ENCODE data around the gene SERPINI1. TPM values are rescaled to one million over a fixed set of nuclear protein-coding genes. Genes with fewer than 3 reads are reported as not detected.

Gene SERPINI1
- total RNA-seq, 6 experiments from 2014 or later, result 2.2 to 6.2 (median 2.6) TPM

GRCh38 chr3:167863811-167864551, 128.5 kb downstream of the SERPINI1 start:
- no peak for DNase-seq
- Mint-ChIP-seq H3K27ac (no peak overlapping the region), H3K27me3 (ENCODE audit: insufficient read depth) (no peaks in the 10 kb centered on the region), H3K4me3 (no peak overlapping the region), H3K9me3 (peaks cover 3% of the 10 kb centered on the region; the same call in 1 of the 2 replicates), H3K36me3 (ENCODE audit: low read depth) (no peaks in the 10 kb centered on the region), H3K4me1 (ENCODE audit: low read depth) (no peaks in the 10 kb centered on the region)
- TF ChIP-seq CTCF (IDR thresholded peaks at IDR 0.05), result no peak

GRCh38 chr3:167864552-167864874, 129.0 kb downstream of the SERPINI1 start:
- H3K4me1 Mint-ChIP-seq (ENCODE audit: low read depth), result no peaks in the 10 kb centered on the region
- no peaks in the 10 kb centered on the region for H3K36me3 Mint-ChIP-seq (ENCODE audit: low read depth)
- DNase-seq, result no peak

GRCh38 chr3:167866331-167866730, 130.8 kb downstream of the SERPINI1 start:
- no peak for DNase-seq
- no peaks in the 10 kb centered on the region for H3K36me3 Mint-ChIP-seq (ENCODE audit: low read depth)
- no peak overlapping the region for H3K27ac Mint-ChIP-seq
- no peak overlapping the region for H3K4me3 Mint-ChIP-seq
- TF ChIP-seq CTCF (IDR thresholded peaks at IDR 0.05), result no peak
- H3K27me3 Mint-ChIP-seq (ENCODE audit: insufficient read depth), result no peaks in the 10 kb centered on the region
- H3K4me1 Mint-ChIP-seq (ENCODE audit: low read depth), result no peaks in the 10 kb centered on the region
- H3K9me3 Mint-ChIP-seq, result peaks cover 3% of the 10 kb centered on the region; the same call in 1 of the 2 replicates

More at GRCh38 chr3:167864552-167864874, 129.0 kb downstream of the SERPINI1 start:
- Mint-ChIP-seq H3K9me3 (peaks cover 3% of the 10 kb centered on the region; the same call in 1 of the 2 replicates), H3K27me3 (ENCODE audit: insufficient read depth) (no peaks in the 10 kb centered on the region), H3K27ac (no peak overlapping the region), H3K4me3 (no peak overlapping the region)
- TF ChIP-seq CTCF (IDR thresholded peaks at IDR 0.05), result no peak

- no peak for TF ChIP-seq CTCF (IDR thresholded peaks at IDR 0.05)
- H3K4me1 Mint-ChIP-seq (ENCODE audit: low read depth), result no peaks in the 10 kb centered on the region
- H3K27ac Mint-ChIP-seq, result no peak overlapping the region
- no peak for DNase-seq
- H3K36me3 Mint-ChIP-seq (ENCODE audit: low read depth), result no peaks in the 10 kb centered on the region
- no peaks in the 10 kb centered on the region for H3K27me3 Mint-ChIP-seq (ENCODE audit: insufficient read depth)
- no peak overlapping the region for H3K4me3 Mint-ChIP-seq
- peaks cover 3% of the 10 kb centered on the region; the same call in 1 of the 2 replicates for H3K9me3 Mint-ChIP-seq
Measured at GRCh38 chr3:167867981-167868380, 132.5 kb downstream of the SERPINI1 start.

GRCh38 chr3:167870181-167870580, 134.7 kb downstream of the SERPINI1 start:
- Mint-ChIP-seq H3K27ac (no peak overlapping the region), H3K9me3 (no peaks in the 10 kb centered on the region; the same call in 1 of the 2 replicates), H3K36me3 (ENCODE audit: low read depth) (no peaks in the 10 kb centered on the region), H3K4me3 (no peak overlapping the region), H3K27me3 (ENCODE audit: insufficient read depth) (no peaks in the 10 kb centered on the region), H3K4me1 (ENCODE audit: low read depth) (no peaks in the 10 kb centered on the region)
- no peak for DNase-seq
- TF ChIP-seq CTCF (IDR thresholded peaks at IDR 0.05), result no peak

All from HFFc6 (cell line).